Astrocyte of the spinal cord (primary cell): Measurements from ENCODE around the gene C9orf85.

Source experiments
- DNase-seq: peaks from one replicate; pipeline ENCODE4 v3.0.0; 2011; ENCODE audit warnings: low read depth, low spot score
- H3K4me3 ChIP-seq: 2 replicates; pipeline ENCODE4 v1.5.1; 2011; ENCODE audit warnings: low read depth, mild to moderate bottlenecking, low read length, moderate library complexity
- CTCF ChIP-seq: IDR thresholded peaks from 2 replicates; pipeline ENCODE4 v1.5.1; 2012; ENCODE audit warnings: low read depth, mild to moderate bottlenecking, low read length, inconsistent platforms
- in situ Hi-C: cut with HindIII; loops from 2 replicates; pipeline ENCODE4 v1.10.0; 2017; ENCODE audit warnings: low sequenced_read_pairs

Gene C9orf85

DNA sequence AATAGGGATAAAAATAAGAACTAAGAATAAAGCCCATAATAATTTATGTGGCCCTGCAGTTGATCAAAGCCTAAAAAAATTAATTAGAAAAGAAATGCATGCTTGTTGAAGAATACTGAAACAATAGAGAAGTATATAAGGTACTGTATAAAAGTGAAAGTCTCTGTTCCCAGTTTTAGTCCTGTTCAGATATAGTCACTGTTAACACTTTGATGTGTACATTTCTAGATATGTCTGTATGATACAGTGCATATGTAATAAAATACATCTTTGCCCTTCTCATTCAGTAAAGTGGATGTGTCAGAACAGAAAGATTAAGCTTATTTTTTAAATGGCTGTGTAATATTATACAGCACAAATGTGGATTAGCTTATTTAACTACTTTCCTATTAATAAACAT lies 4.1 kb downstream of the C9orf85 start:
- no peak for TF ChIP-seq CTCF
- H3K4me3 ChIP-seq, result no peak overlapping the region
- in situ Hi-C loops, result no loop called here
- no peak for DNase-seq

GRCh38 chr9:71916834-71917534 lies 5.5 kb downstream of the C9orf85 start:
- in situ Hi-C loops, result no loop called here
- H3K4me3 ChIP-seq, result no peak overlapping the region
- no peak for DNase-seq
- TF ChIP-seq CTCF, result no peak

DNA sequence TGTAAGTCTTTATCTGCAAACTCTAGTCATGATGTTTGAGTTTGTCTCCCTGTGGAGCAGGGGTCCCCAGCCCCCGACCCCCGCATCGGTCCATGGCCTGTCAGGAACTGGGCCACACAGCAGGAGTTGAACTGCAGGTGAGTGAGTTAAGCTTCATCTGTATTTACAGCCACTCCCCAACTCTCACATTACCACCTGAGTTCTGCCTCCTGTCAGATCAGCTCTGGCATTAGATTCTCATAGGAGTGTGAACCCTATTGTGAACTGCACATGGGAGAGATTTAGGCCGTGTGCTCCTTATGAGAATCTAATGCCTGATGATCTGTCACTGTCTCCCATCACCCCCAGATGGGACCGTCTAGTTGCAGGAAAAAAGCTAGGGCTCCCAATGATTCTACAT lies 7.0 kb downstream of the C9orf85 start:
- DNase-seq, result no peak
- in situ Hi-C loops, result no loop called here
- TF ChIP-seq CTCF, result no peak
- H3K4me3 ChIP-seq, result no peak overlapping the region

DNA sequence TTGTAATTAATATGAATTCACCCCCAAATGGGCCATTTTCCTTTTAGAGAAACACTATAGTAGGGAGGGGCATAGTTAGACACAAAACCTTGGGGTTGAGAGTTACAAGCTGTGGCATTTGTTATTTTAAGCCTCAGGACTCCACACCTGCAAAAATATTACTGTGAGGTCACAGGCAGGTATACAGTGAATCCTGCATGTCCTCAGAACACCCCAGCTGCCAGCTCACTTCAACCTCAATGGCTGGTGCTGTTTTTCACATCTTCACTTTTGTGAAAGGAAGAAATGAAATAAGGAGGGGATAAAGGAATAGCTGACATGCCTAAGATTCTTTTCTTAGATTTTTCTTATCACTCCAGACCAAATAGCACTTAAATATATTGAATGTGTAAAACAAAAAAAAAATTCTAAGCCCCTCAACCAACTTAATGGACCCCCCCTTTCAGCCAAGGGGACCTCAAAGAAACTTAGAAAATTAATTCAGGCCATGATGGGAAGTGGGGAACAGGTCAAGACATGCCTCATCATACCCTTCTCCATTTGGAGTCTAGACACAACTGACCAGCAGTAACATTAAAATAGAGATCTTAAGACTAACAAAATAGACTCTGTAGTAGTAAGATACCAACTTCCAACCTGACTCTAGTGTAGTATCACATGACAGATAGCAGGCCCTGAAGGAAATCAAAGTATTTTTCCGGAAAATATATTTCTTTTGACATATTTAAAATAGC lies 9.2 kb downstream of the C9orf85 start:
- H3K4me3 ChIP-seq, result no peak overlapping the region
- DNase-seq, result no peak
- TF ChIP-seq CTCF, result no peak
- in situ Hi-C loops, result no loop called here

DNA sequence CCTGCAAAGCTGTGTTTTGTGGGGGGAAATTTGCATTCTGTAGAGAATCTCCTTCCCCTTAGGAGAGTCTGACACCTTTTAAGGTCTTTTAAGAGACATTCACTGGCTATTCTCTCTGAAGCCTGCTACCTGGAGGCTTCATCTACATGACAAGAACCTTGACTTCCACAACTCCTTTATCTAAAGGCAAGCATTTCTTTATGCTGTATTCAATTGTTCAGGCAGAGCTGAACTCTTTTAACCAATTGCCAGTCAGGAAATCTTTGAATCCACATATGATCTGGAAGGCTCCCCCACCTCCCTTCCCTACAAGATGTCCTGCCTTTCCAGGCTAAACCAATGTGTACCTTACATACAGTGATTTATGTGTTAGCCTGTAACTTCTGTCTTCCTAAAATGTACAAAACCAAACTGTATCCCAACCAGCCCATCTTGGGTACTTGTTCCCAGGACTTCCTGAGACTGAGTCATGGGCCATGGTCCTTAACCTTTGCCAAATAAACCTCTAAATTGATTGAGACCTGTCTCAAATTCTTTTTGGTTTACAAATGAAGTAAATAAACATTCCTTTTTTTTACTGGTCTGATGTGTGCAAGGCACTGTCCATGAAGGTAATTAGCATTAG lies 9.9 kb downstream of the C9orf85 start:
- no peak overlapping the region for H3K4me3 ChIP-seq
- in situ Hi-C loops, result no loop called here
- TF ChIP-seq CTCF, result no peak
- DNase-seq, result no peak

GRCh38 chr9:71924576-71924975 lies 13.1 kb downstream of the C9orf85 start:
- no peak for TF ChIP-seq CTCF
- DNase-seq, result no peak
- in situ Hi-C loops, result no loop called here
- H3K4me3 ChIP-seq, result no peak overlapping the region
